HepG2 (cell line): ENCODE results near the gene IQCF5. TPM values are rescaled to one million over a fixed set of nuclear protein-coding genes. Genes with fewer than 3 reads are reported as not detected.

ENCODE experiments used
- ATAC-seq: fragments of 200-7000 bp; cut with Tn5 transposase; 3 replicates; pipeline ENCODE4 v1.9.1; 2020; ENCODE audit warnings: mild to moderate bottlenecking, moderate library complexity
- BruUV-seq: library from RNA; stranded (reverse); fragments of 400-500 nt; replicated peaks from 2 replicates; lab custom pipeline; 2021; lab: Mats Ljungman, UMichigan
- CTCF ChIA-PET: fragments of 300-600 bp; formaldehyde crosslinking; extraction: SDS; loops from one replicate; lab custom pipeline; 2021; ENCODE audit warnings: low total read pairs, inconsistent platforms, low intra/inter-chr PET ratio; lab: Yijun Ruan, JAX
- POLR2A ChIA-PET: fragments of 350-600 bp; sonication (Branson Sonifier 250); formaldehyde crosslinking; loops from one replicate; lab custom pipeline; 2020; ENCODE audit warnings: antibody characterized with exemption, inconsistent platforms; lab: Yijun Ruan, JAX
- DNase-seq: peaks from one replicate; pipeline ENCODE4 v3.0.0-alpha.2; 2015; ENCODE audit warnings: low spot score
- FAIRE-seq: peaks from 3 replicates; lab custom pipeline; 2011; peaks lifted over from hg19 to GRCh38; lab: Jason Lieb, UNC
- H2AFZ ChIP-seq: one replicate; pipeline ENCODE4 v1.6.1; 2011; ENCODE audit warnings: low read length, inconsistent platforms
- H3K27ac ChIP-seq: fragments of 300-600 bp; 3 replicates; pipeline ENCODE4 v1.8.0; 2011; ENCODE audit warnings: mixed run types, mild to moderate bottlenecking, mixed read lengths, low read length, inconsistent platforms; ENCODE audit not compliant: insufficient read depth; ENCODE audit errors: extremely low read length
- H3K27me3 ChIP-seq, 2 experiments: fragments of 200-600 bp in 1 of 2; 2 replicates in 1 of 2; 3 replicates in 1 of 2; pipeline versions ENCODE4 v1.6.0 to v1.8.0; 2011; ENCODE audit warnings: low read length in 2 of 2, mild to moderate bottlenecking in 2 of 2, moderate library complexity in 2 of 2, inconsistent platforms in 1 of 2; ENCODE audit not compliant: insufficient read depth in 2 of 2, control insufficient read depth in 1 of 2
- H3K36me3 ChIP-seq, 2 experiments: fragments of 200-600 bp in 1 of 2; replicated peaks in 1 of 2; 2 replicates in 1 of 2; 3 replicates in 1 of 2; pipeline versions ENCODE4 v1.5.1 to v1.8.0; 2011; ENCODE audit warnings: low read length in 2 of 2, inconsistent platforms in 1 of 2; ENCODE audit not compliant: insufficient read depth in 2 of 2, control insufficient read depth in 1 of 2
- H3K4me1 ChIP-seq: 2 replicates; pipeline ENCODE4 v1.5.1; 2012; ENCODE audit warnings: low read length, inconsistent platforms; ENCODE audit not compliant: insufficient read depth
- H3K4me2 ChIP-seq: 2 replicates; pipeline ENCODE4 v1.6.0; 2011; ENCODE audit warnings: low read depth, low read length, inconsistent platforms
- H3K4me3 ChIP-seq, 3 experiments: fragments of 200-600 bp in 1 of 3; sonication (generic), shearing (Covaris generic) in 1 of 3; replicated peaks in 1 of 3; 2 replicates each; pipeline ENCODE4 v1.5.1; 2011 to 2016; ENCODE audit warnings: low read length in 3 of 3, inconsistent platforms in 2 of 3, low read depth in 2 of 3, mild to moderate bottlenecking in 2 of 3, control low read depth in 1 of 3, mixed read lengths in 1 of 3; ENCODE audit not compliant: insufficient read depth in 1 of 3
- H3K79me2 ChIP-seq: one replicate; pipeline ENCODE4 v1.6.1; 2011; ENCODE audit warnings: low read length, inconsistent platforms; ENCODE audit not compliant: insufficient read depth
- H3K9ac ChIP-seq: 2 replicates; pipeline ENCODE4 v1.6.0; 2011; ENCODE audit warnings: mild to moderate bottlenecking, low read depth, low read length, inconsistent platforms; ENCODE audit not compliant: insufficient read depth
- H3K9me3 ChIP-seq: 2 replicates; pipeline ENCODE4 v1.5.1; 2012; ENCODE audit warnings: mild to moderate bottlenecking, low read length
- H4K20me1 ChIP-seq: 2 replicates; pipeline ENCODE4 v1.6.0; 2011; ENCODE audit warnings: inconsistent platforms, mild to moderate bottlenecking, low read length, moderate library complexity; ENCODE audit not compliant: insufficient read depth
- ATF6 ChIP-seq: sonication (generic); formaldehyde crosslinking; conservative IDR thresholded peaks from 2 replicates; pipeline ENCODE4 v1.4.0; 2020; ENCODE audit warnings: missing genetic modification reagents
- FOXP4 ChIP-seq: sonication (generic); formaldehyde crosslinking; IDR thresholded peaks from 2 replicates; pipeline ENCODE4 v1.4.0; 2020; ENCODE audit warnings: missing genetic modification reagents
- GPN1 ChIP-seq: sonication (generic); formaldehyde crosslinking; IDR thresholded peaks from 2 replicates; pipeline ENCODE4 v1.5.1; 2020; ENCODE audit warnings: missing genetic modification reagents, borderline replicate concordance
- KLF11 ChIP-seq: IDR thresholded peaks from 2 replicates; pipeline ENCODE4 v1.6.1; 2016; ENCODE audit warnings: missing compliant biosample characterization
- SOX6 ChIP-seq, 2 experiments: fragments of 450-650 bp in 1 of 2; sonication (generic) in 1 of 2; formaldehyde crosslinking in 1 of 2; IDR thresholded peaks; 2 replicates each; pipeline versions ENCODE4 v1.4.0 to v1.6.1; 2017 to 2020; ENCODE audit warnings: antibody characterized with exemption in 1 of 2, mild to moderate bottlenecking in 1 of 2, missing genetic modification reagents in 1 of 2
- TAF1 ChIP-seq: sonication (generic); formaldehyde crosslinking; IDR thresholded peaks from 2 replicates; pipeline ENCODE4 v1.4.0; 2020; ENCODE audit warnings: missing genetic modification reagents
- ZBTB44 ChIP-seq: sonication (generic); formaldehyde crosslinking; IDR thresholded peaks from 2 replicates; pipeline ENCODE4 v1.4.0; 2020; ENCODE audit warnings: missing genetic modification reagents
- ZKSCAN8 ChIP-seq: IDR thresholded peaks from 2 replicates; pipeline ENCODE4 v1.6.1; 2016; ENCODE audit warnings: borderline replicate concordance, missing genetic modification reagents, missing compliant biosample characterization
- ZNF253 ChIP-seq: sonication (generic); formaldehyde crosslinking; IDR thresholded peaks from 2 replicates; pipeline ENCODE4 v1.8.0; 2022; ENCODE audit warnings: mild to moderate bottlenecking, missing genetic modification reagents, borderline replicate concordance
- ZNF547 ChIP-seq: sonication (generic); formaldehyde crosslinking; IDR thresholded peaks from 2 replicates; pipeline ENCODE4 v1.5.1; 2020; ENCODE audit warnings: mild to moderate bottlenecking, missing genetic modification reagents
- ZSCAN12 ChIP-seq: sonication (generic); formaldehyde crosslinking; IDR thresholded peaks from 2 replicates; pipeline ENCODE4 v1.9.0; 2021; ENCODE audit warnings: mild to moderate bottlenecking, missing genetic modification reagents
- WGBS: methylation state at CpG from one replicate; pipeline ENCODE4 v1.1.6; 2017; ENCODE audit warnings: low lambda C conversion rate; 5-methylcytosine and 5-hydroxymethylcytosine counted together
- in situ Hi-C: cut with HindIII; loops from 2 replicates; pipeline ENCODE4 v1.10.0; 2017; ENCODE audit warnings: low pct_unique_long_range_greater_than_20kb; ENCODE audit not compliant: extremely low pct_ligation_motif_present
- intact Hi-C: fragments of 100-400 bp; cut with micrococcal nuclease; formaldehyde crosslinking; loops from one replicate; pipeline ENCODE4 v1.10.0; 2022; ENCODE audit not compliant: unreplicated experiment
- polyA plus RNA-seq, 8 experiments: library from polyadenylated mRNA; depleted of rRNA in 3 of 8; stranded (reverse) in 7 of 8; unstranded in 1 of 8; fragments of >200 nt; fragmentation: Illumina TruSeq in 4 of 8; extraction: Trizol in 4 of 8; gene quantifications; 2 replicates each; pipeline versions ENCODE4 v1.2.1 to v1.2.3, GENCODE V29; 2011 to 2016; ENCODE audit warnings: low read depth in 4 of 8, missing spikeins in 1 of 8, mixed read lengths in 1 of 8; ENCODE audit not compliant: insufficient read depth in 1 of 8
- total RNA-seq, 5 experiments: library from RNA; depleted of rRNA; stranded (reverse); fragments of >200 nt; fragmentation: Illumina TruSeq; extraction: Trizol; gene quantifications; 2 replicates each; pipeline ENCODE4 v1.2.3, GENCODE V29; 2016; ENCODE audit warnings: low read depth in 1 of 5
- TF ChIP-seq, protein P1 (sequence below): sonication (generic); formaldehyde crosslinking; conservative IDR thresholded peaks from 2 replicates; pipeline ENCODE4 v1.4.0; 2020; ENCODE audit warnings: mild to moderate bottlenecking, missing genetic modification reagents, moderate library complexity

The IQCF5 gene
- total and polyA plus RNA-seq, 2 of the 13 experiments (the other 11 are each of a cell fraction or from before 2014, with no cell fraction given) = not detected

- TF ChIP-seq FOXP4 (CRISPR knock-in tag) (no peak), ATF6 (CRISPR knock-in tag) (no peak), ZNF547 (CRISPR knock-in tag) (no peak), ZBTB44 (no peak), ZNF253 (CRISPR knock-in tag) (no peak)
Measured at GRCh38 chr3:51845129-51845528, 30.3 kb downstream of the IQCF5 start (continued).

GRCh38 chr3:51836606-51837005, 38.8 kb downstream of the IQCF5 start:
- DNase-seq (no peak), FAIRE-seq (no peak), ATAC-seq (no peak)
- no peak overlapping the region for H3K9ac ChIP-seq
- no peaks in the 10 kb centered on the region for H3K36me3 ChIP-seq
- no peak overlapping the region for H2AFZ ChIP-seq
- no peak overlapping the region for H3K4me2 ChIP-seq
- CTCF ChIA-PET = no interaction called here
- BruUV-seq = no TSS peak
- H3K9me3 ChIP-seq = no peaks in the 10 kb centered on the region
- H3K27ac ChIP-seq = no peak overlapping the region
- H3K4me3 ChIP-seq = no peak overlapping the region
- no peaks in the 10 kb centered on the region for H3K79me2 ChIP-seq
- H3K27me3 ChIP-seq = 0 out of 5 replicates have a peak, but pooled peaks cover 0 to 3% of the 10 kb centered on the region in 2 experiments
- TF ChIP-seq GPN1 (CRISPR knock-in tag) = no peak
- no peak for TF ChIP-seq ZKSCAN8
- TF ChIP-seq, protein P1, sequence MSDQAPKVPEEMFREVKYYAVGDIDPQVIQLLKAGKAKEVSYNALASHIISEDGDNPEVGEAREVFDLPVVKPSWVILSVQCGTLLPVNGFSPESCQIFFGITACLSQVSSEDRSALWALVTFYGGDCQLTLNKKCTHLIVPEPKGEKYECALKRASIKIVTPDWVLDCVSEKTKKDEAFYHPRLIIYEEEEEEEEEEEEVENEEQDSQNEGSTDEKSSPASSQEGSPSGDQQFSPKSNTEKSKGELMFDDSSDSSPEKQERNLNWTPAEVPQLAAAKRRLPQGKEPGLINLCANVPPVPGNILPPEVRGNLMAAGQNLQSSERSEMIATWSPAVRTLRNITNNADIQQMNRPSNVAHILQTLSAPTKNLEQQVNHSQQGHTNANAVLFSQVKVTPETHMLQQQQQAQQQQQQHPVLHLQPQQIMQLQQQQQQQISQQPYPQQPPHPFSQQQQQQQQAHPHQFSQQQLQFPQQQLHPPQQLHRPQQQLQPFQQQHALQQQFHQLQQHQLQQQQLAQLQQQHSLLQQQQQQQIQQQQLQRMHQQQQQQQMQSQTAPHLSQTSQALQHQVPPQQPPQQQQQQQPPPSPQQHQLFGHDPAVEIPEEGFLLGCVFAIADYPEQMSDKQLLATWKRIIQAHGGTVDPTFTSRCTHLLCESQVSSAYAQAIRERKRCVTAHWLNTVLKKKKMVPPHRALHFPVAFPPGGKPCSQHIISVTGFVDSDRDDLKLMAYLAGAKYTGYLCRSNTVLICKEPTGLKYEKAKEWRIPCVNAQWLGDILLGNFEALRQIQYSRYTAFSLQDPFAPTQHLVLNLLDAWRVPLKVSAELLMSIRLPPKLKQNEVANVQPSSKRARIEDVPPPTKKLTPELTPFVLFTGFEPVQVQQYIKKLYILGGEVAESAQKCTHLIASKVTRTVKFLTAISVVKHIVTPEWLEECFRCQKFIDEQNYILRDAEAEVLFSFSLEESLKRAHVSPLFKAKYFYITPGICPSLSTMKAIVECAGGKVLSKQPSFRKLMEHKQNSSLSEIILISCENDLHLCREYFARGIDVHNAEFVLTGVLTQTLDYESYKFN (CRISPR knock-in tag) = no peak
- TF ChIP-seq SOX6 (IDR thresholded peaks at IDR 0.05) = no peak
- TF ChIP-seq SOX6 (CRISPR knock-in tag; IDR thresholded peaks at IDR 0.05) = no peak
- no peak for TF ChIP-seq KLF11 (CRISPR knock-in tag)
- TF ChIP-seq TAF1 (CRISPR knock-in tag) = no peak
- no peak for TF ChIP-seq ZSCAN12
- WGBS = 57% methylated on average over 5 of the region's 5 CpGs
- POLR2A ChIA-PET = no interaction called here
- in situ Hi-C loops (no loop called here), intact Hi-C loops (no loop called here)
- no peaks in the 10 kb centered on the region for H3K4me1 ChIP-seq
- H4K20me1 ChIP-seq = no peaks in the 10 kb centered on the region
